Measurements from ENCODE around the gene NR2E1.

Gene NR2E1

GRCh38 chr6:108165714-108166663 is at the start of gene NR2E1 (continued):
- TF ChIP-seq, protein P1, sequence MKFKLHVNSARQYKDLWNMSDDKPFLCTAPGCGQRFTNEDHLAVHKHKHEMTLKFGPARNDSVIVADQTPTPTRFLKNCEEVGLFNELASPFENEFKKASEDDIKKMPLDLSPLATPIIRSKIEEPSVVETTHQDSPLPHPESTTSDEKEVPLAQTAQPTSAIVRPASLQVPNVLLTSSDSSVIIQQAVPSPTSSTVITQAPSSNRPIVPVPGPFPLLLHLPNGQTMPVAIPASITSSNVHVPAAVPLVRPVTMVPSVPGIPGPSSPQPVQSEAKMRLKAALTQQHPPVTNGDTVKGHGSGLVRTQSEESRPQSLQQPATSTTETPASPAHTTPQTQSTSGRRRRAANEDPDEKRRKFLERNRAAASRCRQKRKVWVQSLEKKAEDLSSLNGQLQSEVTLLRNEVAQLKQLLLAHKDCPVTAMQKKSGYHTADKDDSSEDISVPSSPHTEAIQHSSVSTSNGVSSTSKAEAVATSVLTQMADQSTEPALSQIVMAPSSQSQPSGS (tag by site-specific recombination; IDR thresholded peaks at IDR 0.05; ENCODE audit: low read depth): peak; percentile 83
- TF ChIP-seq ZNF174 (tag by site-specific recombination; IDR thresholded peaks at IDR 0.05) (no peak), ZNF24 (tag by site-specific recombination; IDR thresholded peaks at IDR 0.05) (no peak; the same call in 1 of the 2 replicates), WT1 (tag by site-specific recombination; IDR thresholded peaks at IDR 0.05) (peak; percentile 77), ZNF654 (tag by site-specific recombination; IDR thresholded peaks at IDR 0.05; ENCODE audit: low read depth) (no peak), KLF9 (tag by site-specific recombination; IDR thresholded peaks at IDR 0.05; ENCODE audit: low read depth) (peak; percentile 16; the same call in 1 of the 2 replicates), ZFHX2 (tag by site-specific recombination; conservative IDR thresholded peaks at IDR 0.05) (no peak), ZBTB17 (tag by site-specific recombination; IDR thresholded peaks at IDR 0.05) (peak; percentile 83), ZNF626 (tag by site-specific recombination; IDR thresholded peaks at IDR 0.05) (no peak), ZNF155 (tag by site-specific recombination; IDR thresholded peaks at IDR 0.05) (no peak), ZNF777 (tag by site-specific recombination; IDR thresholded peaks at IDR 0.05; ENCODE audit: borderline replicate concordance) (no peak; the same call in 1 of the 2 replicates), BCL6B (tag by site-specific recombination; IDR thresholded peaks at IDR 0.05) (no peak), PRDM6 (tag by site-specific recombination; IDR thresholded peaks at IDR 0.05) (no peak), ZNF121 (tag by site-specific recombination; IDR thresholded peaks at IDR 0.05) (no peak), ZNF624 (tag by site-specific recombination; IDR thresholded peaks at IDR 0.05) (no peak), ZNF610 (tag by site-specific recombination; IDR thresholded peaks at IDR 0.05; ENCODE audit: borderline replicate concordance) (no peak), ZNF335 (tag by site-specific recombination; conservative IDR thresholded peaks at IDR 0.05) (peak; percentile 86), ZNF366 (tag by site-specific recombination; conservative IDR thresholded peaks at IDR 0.05) (peak; percentile 92), IKZF3 (tag by site-specific recombination; IDR thresholded peaks at IDR 0.05) (peak; percentile 81), ZNF585B (tag by site-specific recombination; IDR thresholded peaks at IDR 0.05) (no peak), ZNF248 (tag by site-specific recombination; IDR thresholded peaks at IDR 0.05) (no peak)
- TF ChIP-seq, protein P2, sequence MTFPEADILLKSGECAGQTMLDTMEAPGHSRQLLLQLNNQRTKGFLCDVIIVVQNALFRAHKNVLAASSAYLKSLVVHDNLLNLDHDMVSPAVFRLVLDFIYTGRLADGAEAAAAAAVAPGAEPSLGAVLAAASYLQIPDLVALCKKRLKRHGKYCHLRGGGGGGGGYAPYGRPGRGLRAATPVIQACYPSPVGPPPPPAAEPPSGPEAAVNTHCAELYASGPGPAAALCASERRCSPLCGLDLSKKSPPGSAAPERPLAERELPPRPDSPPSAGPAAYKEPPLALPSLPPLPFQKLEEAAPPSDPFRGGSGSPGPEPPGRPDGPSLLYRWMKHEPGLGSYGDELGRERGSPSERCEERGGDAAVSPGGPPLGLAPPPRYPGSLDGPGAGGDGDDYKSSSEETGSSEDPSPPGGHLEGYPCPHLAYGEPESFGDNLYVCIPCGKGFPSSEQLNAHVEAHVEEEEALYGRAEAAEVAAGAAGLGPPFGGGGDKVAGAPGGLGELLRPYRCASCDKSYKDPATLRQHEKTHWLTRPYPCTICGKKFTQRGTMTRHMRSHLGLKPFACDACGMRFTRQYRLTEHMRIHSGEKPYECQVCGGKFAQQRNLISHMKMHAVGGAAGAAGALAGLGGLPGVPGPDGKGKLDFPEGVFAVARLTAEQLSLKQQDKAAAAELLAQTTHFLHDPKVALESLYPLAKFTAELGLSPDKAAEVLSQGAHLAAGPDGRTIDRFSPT (tag by site-specific recombination; IDR thresholded peaks at IDR 0.05): no peak
- TF ChIP-seq, protein P3, sequence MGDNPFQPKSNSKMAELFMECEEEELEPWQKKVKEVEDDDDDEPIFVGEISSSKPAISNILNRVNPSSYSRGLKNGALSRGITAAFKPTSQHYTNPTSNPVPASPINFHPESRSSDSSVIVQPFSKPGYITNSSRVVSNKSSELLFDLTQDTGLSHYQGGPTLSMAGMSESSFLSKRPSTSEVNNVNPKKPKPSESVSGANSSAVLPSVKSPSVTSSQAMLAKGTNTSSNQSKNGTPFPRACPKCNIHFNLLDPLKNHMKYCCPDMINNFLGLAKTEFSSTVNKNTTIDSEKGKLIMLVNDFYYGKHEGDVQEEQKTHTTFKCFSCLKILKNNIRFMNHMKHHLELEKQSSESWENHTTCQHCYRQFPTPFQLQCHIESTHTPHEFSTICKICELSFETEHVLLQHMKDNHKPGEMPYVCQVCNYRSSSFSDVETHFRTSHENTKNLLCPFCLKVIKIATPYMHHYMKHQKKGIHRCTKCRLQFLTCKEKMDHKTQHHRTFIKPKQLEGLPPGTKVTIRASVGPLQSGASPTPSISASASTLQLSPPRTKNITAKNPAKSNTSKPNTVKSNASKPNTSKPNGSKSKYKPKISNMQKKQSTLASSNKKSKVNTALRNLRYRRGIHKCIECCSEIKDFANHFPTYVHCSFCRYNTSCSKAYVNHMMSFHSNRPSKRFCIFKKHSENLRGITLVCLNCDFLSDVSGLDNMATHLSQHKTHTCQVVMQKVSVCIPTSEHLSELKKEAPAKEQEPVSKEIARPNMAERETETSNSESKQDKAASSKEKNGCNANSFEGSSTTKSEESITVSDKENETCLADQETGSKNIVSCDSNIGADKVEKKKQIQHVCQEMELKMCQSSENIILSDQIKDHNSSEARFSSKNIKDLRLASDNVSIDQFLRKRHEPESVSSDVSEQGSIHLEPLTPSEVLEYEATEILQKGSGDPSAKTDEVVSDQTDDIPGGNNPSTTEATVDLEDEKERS (tag by site-specific recombination; IDR thresholded peaks at IDR 0.05): no peak
- TF ChIP-seq, protein P4, sequence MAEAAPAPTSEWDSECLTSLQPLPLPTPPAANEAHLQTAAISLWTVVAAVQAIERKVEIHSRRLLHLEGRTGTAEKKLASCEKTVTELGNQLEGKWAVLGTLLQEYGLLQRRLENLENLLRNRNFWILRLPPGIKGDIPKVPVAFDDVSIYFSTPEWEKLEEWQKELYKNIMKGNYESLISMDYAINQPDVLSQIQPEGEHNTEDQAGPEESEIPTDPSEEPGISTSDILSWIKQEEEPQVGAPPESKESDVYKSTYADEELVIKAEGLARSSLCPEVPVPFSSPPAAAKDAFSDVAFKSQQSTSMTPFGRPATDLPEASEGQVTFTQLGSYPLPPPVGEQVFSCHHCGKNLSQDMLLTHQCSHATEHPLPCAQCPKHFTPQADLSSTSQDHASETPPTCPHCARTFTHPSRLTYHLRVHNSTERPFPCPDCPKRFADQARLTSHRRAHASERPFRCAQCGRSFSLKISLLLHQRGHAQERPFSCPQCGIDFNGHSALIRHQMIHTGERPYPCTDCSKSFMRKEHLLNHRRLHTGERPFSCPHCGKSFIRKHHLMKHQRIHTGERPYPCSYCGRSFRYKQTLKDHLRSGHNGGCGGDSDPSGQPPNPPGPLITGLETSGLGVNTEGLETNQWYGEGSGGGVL (tag by site-specific recombination; IDR thresholded peaks at IDR 0.05): peak; percentile 81
- TF ChIP-seq, protein P5, sequence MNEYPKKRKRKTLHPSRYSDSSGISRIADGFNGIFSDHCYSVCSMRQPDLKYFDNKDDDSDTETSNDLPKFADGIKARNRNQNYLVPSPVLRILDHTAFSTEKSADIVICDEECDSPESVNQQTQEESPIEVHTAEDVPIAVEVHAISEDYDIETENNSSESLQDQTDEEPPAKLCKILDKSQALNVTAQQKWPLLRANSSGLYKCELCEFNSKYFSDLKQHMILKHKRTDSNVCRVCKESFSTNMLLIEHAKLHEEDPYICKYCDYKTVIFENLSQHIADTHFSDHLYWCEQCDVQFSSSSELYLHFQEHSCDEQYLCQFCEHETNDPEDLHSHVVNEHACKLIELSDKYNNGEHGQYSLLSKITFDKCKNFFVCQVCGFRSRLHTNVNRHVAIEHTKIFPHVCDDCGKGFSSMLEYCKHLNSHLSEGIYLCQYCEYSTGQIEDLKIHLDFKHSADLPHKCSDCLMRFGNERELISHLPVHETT (tag by site-specific recombination; IDR thresholded peaks at IDR 0.05): no peak; the same call in 1 of the 2 replicates

All from HEK293 (cell line).